Measurements from ENCODE around the gene ART4.
A peak's percentile ranks its signal among the peaks of the same experiment; 100 is the strongest.

ART4 gene

GRCh38 chr12:14852880-14853279 is 9.6 kb upstream of the ART4 start:
- no peak for DNase-seq (ENCODE audit: low read depth in 2 of 3, low spot score in 1 of 3)

GRCh38 chr12:14850929-14851663 is 7.8 kb upstream of the ART4 start:
- no peak for DNase-seq (ENCODE audit: low read depth in 2 of 3, low spot score in 1 of 3)

GRCh38 chr12:14849661-14850060 is 6.3 kb upstream of the ART4 start:
- no peak for DNase-seq (ENCODE audit: low read depth in 2 of 3, low spot score in 1 of 3)

GRCh38 chr12:14846876-14847580 is 3.7 kb upstream of the ART4 start:
- no peak for DNase-seq (ENCODE audit: low read depth in 2 of 3, low spot score in 1 of 3)

- no peak for DNase-seq (ENCODE audit: low read depth in 2 of 3, low spot score in 1 of 3)
These were observed 2.8 kb upstream of the ART4 start for GRCh38 chr12:14846042-14846587.

- DNase-seq (ENCODE audit: low read depth in 2 of 3, low spot score in 1 of 3), result peak in 2 of 3 donors; percentile 20 to 46
These were observed 2.0 kb upstream of the ART4 start for GRCh38 chr12:14845350-14845750.

- no peak for DNase-seq (ENCODE audit: low read depth in 2 of 3, low spot score in 1 of 3)
These were observed 1.1 kb upstream of the ART4 start for GRCh38 chr12:14844401-14844800.

GRCh38 chr12:14842315-14842714 is 1.0 kb downstream of the ART4 start:
- DNase-seq (ENCODE audit: low read depth in 2 of 3, low spot score in 1 of 3), result no peak

GRCh38 chr12:14841761-14842160 is 1.6 kb downstream of the ART4 start:
- no peak for DNase-seq (ENCODE audit: low read depth in 2 of 3, low spot score in 1 of 3)

- no peak for DNase-seq (ENCODE audit: low read depth in 2 of 3, low spot score in 1 of 3)
These were observed 2.7 kb downstream of the ART4 start for GRCh38 chr12:14840616-14841015.

GRCh38 chr12:14839262-14839661 is 4.1 kb downstream of the ART4 start:
- no peak for DNase-seq (ENCODE audit: low read depth in 2 of 3, low spot score in 1 of 3)

- no peak for DNase-seq (ENCODE audit: low read depth in 2 of 3, low spot score in 1 of 3)
These were observed 6.8 kb downstream of the ART4 start for GRCh38 chr12:14836336-14837210.

GRCh38 chr12:14834509-14834908 is 8.8 kb downstream of the ART4 start:
- no peak for DNase-seq (ENCODE audit: low read depth in 2 of 3, low spot score in 1 of 3)

- DNase-seq (ENCODE audit: low read depth in 2 of 3, low spot score in 1 of 3), result no peak
These were observed 9.4 kb downstream of the ART4 start for GRCh38 chr12:14833952-14834351.

GRCh38 chr12:14833336-14833735 is 10.0 kb downstream of the ART4 start:
- no peak for DNase-seq (ENCODE audit: low read depth in 2 of 3, low spot score in 1 of 3)

GRCh38 chr12:14828892-14829291 is 14.4 kb downstream of the ART4 start:
- DNase-seq (ENCODE audit: low read depth in 2 of 3, low spot score in 1 of 3), result no peak

GRCh38 chr12:14827043-14827442 is 16.3 kb downstream of the ART4 start:
- DNase-seq (ENCODE audit: low read depth in 2 of 3, low spot score in 1 of 3), result no peak

GRCh38 chr12:14826491-14826890 is 16.8 kb downstream of the ART4 start:
- no peak for DNase-seq (ENCODE audit: low read depth in 2 of 3, low spot score in 1 of 3)

- no peak for DNase-seq (ENCODE audit: low read depth in 2 of 3, low spot score in 1 of 3)
These were observed 18.1 kb downstream of the ART4 start for GRCh38 chr12:14825256-14825655.

- DNase-seq (ENCODE audit: low read depth in 2 of 3, low spot score in 1 of 3), result no peak
These were observed 19.2 kb downstream of the ART4 start for GRCh38 chr12:14824012-14824634.

GRCh38 chr12:14814014-14814413 is 29.3 kb downstream of the ART4 start, which contains the start of gene SMCO3:
TSS of gene SMCO3 (minus strand) at chr12:14814182. CDS start at chr12:14806680, 7,502 bp downstream.
- no peak for DNase-seq (ENCODE audit: low read depth in 2 of 3, low spot score in 1 of 3)

All from stimulated activated CD4-positive, alpha-beta T cell treated with anti-CD3 and anti-CD28 coated beads, Interleukin-12 subunit alpha, Interleukin-12 subunit beta, amount 100 ng/mL, for 48 hours (primary cell).